GM23338 (cell line): ENCODE results near the gene FANCF.

Source experiments
- CREB1 ChIP-seq: fragments of 250-450 bp; sonication (Bioruptor Pico); IDR thresholded peaks from 2 replicates; pipeline ENCODE4 v1.5.0; 2020; ENCODE audit warnings: low read depth, mild to moderate bottlenecking, moderate library complexity
- CTCF ChIP-seq, 2 experiments: fragments of 200-600 bp in 1 of 2; sonication (generic) in 1 of 2; conservative IDR thresholded peaks; 2 replicates each; pipeline versions ENCODE4 v1.5.1 to v1.6.1; 2016 to 2017; ENCODE audit warnings: antibody characterized with exemption in 2 of 2, low read depth in 2 of 2, mild to moderate bottlenecking in 2 of 2, moderate library complexity in 1 of 2
- EZH2 ChIP-seq: fragments of 200-600 bp; sonication (generic); IDR thresholded peaks from one replicate; pipeline ENCODE4 v1.8.0; 2017; ENCODE audit warnings: antibody characterized with exemption, mild to moderate bottlenecking, low read depth; ENCODE audit not compliant: unreplicated experiment
- EZH2phosphoT487 ChIP-seq: fragments of 200-600 bp; sonication (generic); IDR thresholded peaks from one replicate; pipeline ENCODE4 v1.8.1; 2018; ENCODE audit warnings: antibody characterized with exemption; ENCODE audit not compliant: unreplicated experiment
- POLR2AphosphoS5 ChIP-seq: IDR thresholded peaks from 2 replicates; pipeline ENCODE4 v1.6.1; 2016; ENCODE audit warnings: antibody characterized with exemption, low read depth
- REST ChIP-seq: IDR thresholded peaks from one replicate; pipeline ENCODE4 v1.6.1; 2018; ENCODE audit warnings: antibody characterized with exemption; ENCODE audit not compliant: unreplicated experiment
- STAT1 ChIP-seq: IDR thresholded peaks from one replicate; pipeline ENCODE4 v1.6.1; 2016; ENCODE audit warnings: antibody characterized with exemption; ENCODE audit not compliant: unreplicated experiment
- ZNF331 ChIP-seq: fragments of 250-450 bp; sonication (Bioruptor Pico); IDR thresholded peaks from 2 replicates; pipeline ENCODE4 v1.5.0; 2020; ENCODE audit warnings: low read depth, mild to moderate bottlenecking, moderate library complexity

- TF ChIP-seq POLR2AphosphoS5 = no peak
- no peak for TF ChIP-seq CTCF (conservative IDR thresholded peaks at IDR 0.05; ENCODE audit: low read depth in 2 of 2)
- no peak for TF ChIP-seq EZH2phosphoT487
- TF ChIP-seq CREB1 (CRISPR knock-in tag) = no peak
- TF ChIP-seq STAT1 = no peak
- TF ChIP-seq ZNF331 (CRISPR knock-in tag) = no peak
- TF ChIP-seq EZH2 = no peak
- no peak for TF ChIP-seq REST
Measured at GRCh38 chr11:22599458-22599857, 26.2 kb downstream of the FANCF start.
